ENCODE results near the gene TDRD6. TPM values are rescaled to one million over a fixed set of nuclear protein-coding genes. Genes with fewer than 3 reads are reported as not detected.

The TDRD6 gene
- total RNA-seq, 2 donors from 2014 or later, result 0.12 to 0.37 TPM

GRCh38 chr6:46711491-46711890, 23.8 kb downstream of the TDRD6 start:
- TF ChIP-seq, protein P1, sequence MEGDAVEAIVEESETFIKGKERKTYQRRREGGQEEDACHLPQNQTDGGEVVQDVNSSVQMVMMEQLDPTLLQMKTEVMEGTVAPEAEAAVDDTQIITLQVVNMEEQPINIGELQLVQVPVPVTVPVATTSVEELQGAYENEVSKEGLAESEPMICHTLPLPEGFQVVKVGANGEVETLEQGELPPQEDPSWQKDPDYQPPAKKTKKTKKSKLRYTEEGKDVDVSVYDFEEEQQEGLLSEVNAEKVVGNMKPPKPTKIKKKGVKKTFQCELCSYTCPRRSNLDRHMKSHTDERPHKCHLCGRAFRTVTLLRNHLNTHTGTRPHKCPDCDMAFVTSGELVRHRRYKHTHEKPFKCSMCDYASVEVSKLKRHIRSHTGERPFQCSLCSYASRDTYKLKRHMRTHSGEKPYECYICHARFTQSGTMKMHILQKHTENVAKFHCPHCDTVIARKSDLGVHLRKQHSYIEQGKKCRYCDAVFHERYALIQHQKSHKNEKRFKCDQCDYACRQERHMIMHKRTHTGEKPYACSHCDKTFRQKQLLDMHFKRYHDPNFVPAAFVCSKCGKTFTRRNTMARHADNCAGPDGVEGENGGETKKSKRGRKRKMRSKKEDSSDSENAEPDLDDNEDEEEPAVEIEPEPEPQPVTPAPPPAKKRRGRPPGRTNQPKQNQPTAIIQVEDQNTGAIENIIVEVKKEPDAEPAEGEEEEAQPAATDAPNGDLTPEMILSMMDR (IDR thresholded peaks at IDR 0.05), result no peak
- H3K27ac ChIP-seq, result no peak overlapping the region
- H3K9me3 ChIP-seq, result no peaks in the 10 kb centered on the region
- H3K4me3 ChIP-seq, result no peak overlapping the region
- H3K36me3 ChIP-seq, result no peaks in the 10 kb centered on the region
- H3K27me3 ChIP-seq, result no peaks in the 10 kb centered on the region
- no peaks in the 10 kb centered on the region for H3K4me1 ChIP-seq
- no peak for DNase-seq (ENCODE audit: low spot score)

DNA sequence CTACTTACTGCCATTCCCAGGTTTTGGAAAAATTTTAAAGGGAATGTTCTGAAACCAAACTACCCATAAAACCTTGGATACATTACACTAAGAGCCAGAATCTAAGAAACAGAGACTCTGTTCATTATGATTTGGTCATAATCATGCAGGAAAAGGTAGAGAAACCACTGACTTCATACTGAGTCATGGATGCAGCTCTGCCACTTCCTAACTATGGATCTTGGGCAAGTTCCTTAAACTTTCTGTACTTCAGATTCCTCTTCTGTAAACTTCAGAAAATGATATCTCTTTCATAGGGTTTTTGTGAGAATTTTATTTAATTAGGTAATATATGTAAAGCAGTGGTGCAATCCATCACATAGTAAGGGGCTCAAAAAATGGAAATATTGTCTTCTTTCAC, 27.5 kb downstream of the TDRD6 start:
- no peaks in the 10 kb centered on the region for H3K36me3 ChIP-seq
- H3K4me3 ChIP-seq, result no peak overlapping the region
- H3K9me3 ChIP-seq, result no peaks in the 10 kb centered on the region
- no peaks in the 10 kb centered on the region for H3K27me3 ChIP-seq
- H3K4me1 ChIP-seq, result no peaks in the 10 kb centered on the region
- no peak for DNase-seq (ENCODE audit: low spot score)
- TF ChIP-seq, protein P1 (IDR thresholded peaks at IDR 0.05), result no peak
- H3K27ac ChIP-seq, result no peak overlapping the region

GRCh38 chr6:46719099-46719498, 31.4 kb downstream of the TDRD6 start:
- Histone ChIP-seq H3K4me3 (no peak overlapping the region), H3K27me3 (no peaks in the 10 kb centered on the region), H3K27ac (no peak overlapping the region), H3K4me1 (no peaks in the 10 kb centered on the region), H3K36me3 (no peaks in the 10 kb centered on the region), H3K9me3 (no peaks in the 10 kb centered on the region)
- no peak for DNase-seq (ENCODE audit: low spot score)
- TF ChIP-seq, protein P1 (IDR thresholded peaks at IDR 0.05), result no peak

DNA sequence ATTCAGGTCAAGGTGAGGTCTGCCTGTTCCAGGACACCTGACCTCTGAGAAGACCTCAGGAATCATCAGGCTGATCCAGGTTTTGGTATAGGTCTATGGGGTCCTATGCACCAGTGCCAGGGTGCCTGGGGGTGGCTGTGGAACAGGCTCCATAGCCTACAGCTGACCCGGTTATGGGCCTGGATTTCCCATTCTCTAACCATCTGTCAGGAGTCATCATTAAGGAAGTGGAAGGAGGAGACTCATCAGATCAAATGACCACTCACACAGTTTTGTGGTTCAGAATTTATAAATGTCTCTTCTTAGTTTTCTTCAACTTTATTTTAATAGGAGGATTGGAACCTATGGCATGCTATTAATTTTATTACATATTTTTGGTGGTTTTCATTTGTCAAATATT, 32.7 kb downstream of the TDRD6 start:
- Histone ChIP-seq H3K4me1 (no peaks in the 10 kb centered on the region), H3K27me3 (no peaks in the 10 kb centered on the region), H3K9me3 (no peaks in the 10 kb centered on the region), H3K27ac (no peak overlapping the region), H3K4me3 (no peak overlapping the region), H3K36me3 (no peaks in the 10 kb centered on the region)
- TF ChIP-seq, protein P1 (IDR thresholded peaks at IDR 0.05), result no peak
- DNase-seq (ENCODE audit: low spot score), result no peak

- H3K4me1 ChIP-seq, result peaks cover 0 to under 1% of the 10 kb centered on the region in 2 donors
- H3K4me3 ChIP-seq, result no peak overlapping the region
- no peaks in the 10 kb centered on the region for H3K9me3 ChIP-seq
- TF ChIP-seq, protein P1 (IDR thresholded peaks at IDR 0.05), result no peak
- no peaks in the 10 kb centered on the region for H3K36me3 ChIP-seq
- no peak overlapping the region for H3K27ac ChIP-seq
- H3K27me3 ChIP-seq, result no peaks in the 10 kb centered on the region
- no peak for DNase-seq (ENCODE audit: low spot score)
Observed at GRCh38 chr6:46729787-46730326, 42.2 kb downstream of the TDRD6 start.

DNA sequence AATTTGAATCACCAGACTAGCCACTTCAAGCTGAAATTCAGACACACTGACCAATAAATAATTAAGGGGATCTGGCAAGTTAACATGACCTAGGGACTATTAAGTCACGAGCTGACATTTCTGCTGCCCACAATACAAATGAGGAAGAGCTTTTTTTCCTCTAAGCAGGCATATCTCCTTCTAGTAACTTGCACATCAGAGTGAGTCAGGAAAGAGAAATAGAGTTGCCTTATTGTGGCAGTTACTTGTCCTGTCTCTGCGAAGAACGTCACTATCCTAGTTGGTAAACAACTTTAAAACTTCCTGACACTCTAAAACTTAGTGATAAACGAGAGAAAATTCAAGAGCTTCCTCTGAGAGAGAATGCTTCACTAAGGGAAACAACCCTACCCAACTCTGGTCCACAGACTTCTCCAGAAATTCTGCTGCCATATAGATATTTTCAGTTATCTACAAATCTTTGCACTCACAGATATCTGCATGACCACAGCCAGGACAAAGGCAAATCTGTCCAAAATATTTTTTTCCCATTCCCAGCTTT, 43.3 kb downstream of the TDRD6 start:
- Histone ChIP-seq H3K27me3 (no peaks in the 10 kb centered on the region), H3K4me3 (no peak overlapping the region), H3K4me1 (peaks cover 0 to 10% of the 10 kb centered on the region in 2 donors), H3K9me3 (no peaks in the 10 kb centered on the region), H3K36me3 (no peaks in the 10 kb centered on the region), H3K27ac (no peak overlapping the region)
- no peak for DNase-seq (ENCODE audit: low spot score)
- TF ChIP-seq, protein P1 (IDR thresholded peaks at IDR 0.05), result no peak

Measured in right atrium auricular region (tissue), 2 donors.